HEK293 (cell line): Measurements from ENCODE around the gene GLT1D1.

Experiments used
- CTCF ChIA-PET: fragments of 350-600 bp; formaldehyde crosslinking; extraction: SDS; loops from one replicate; lab custom pipeline; 2021; ENCODE audit warnings: antibody characterized with exemption; lab: Yijun Ruan, JAX
- POLR2A ChIA-PET: fragments of 300-600 bp; formaldehyde crosslinking; extraction: SDS; loops from one replicate; lab custom pipeline; 2020; ENCODE audit warnings: antibody characterized with exemption, inconsistent platforms; lab: Yijun Ruan, JAX
- H3K27ac ChIP-seq: fragments of 200-500 bp; sonication (Bioruptor generic); 2 replicates; pipeline ENCODE4 v1.5.1; 2014; ENCODE audit warnings: low read depth, low read length, control low read depth, inconsistent platforms; ENCODE audit errors: extremely low read depth
- H3K36me3 ChIP-seq, 2 experiments: fragments of 200-500 bp in 1 of 2; sonication (Bioruptor generic) in 1 of 2; 1 replicate in 1 of 2; 2 replicates in 1 of 2; pipeline ENCODE4 v1.5.1; 2014 to 2017; ENCODE audit warnings: inconsistent platforms in 2 of 2, low read length in 2 of 2; ENCODE audit not compliant: control insufficient read depth in 2 of 2, insufficient read depth in 1 of 2
- H3K4me1 ChIP-seq: fragments of 200-500 bp; sonication (Bioruptor generic); 2 replicates; pipeline ENCODE4 v1.5.1; 2014; ENCODE audit warnings: mild to moderate bottlenecking, low read length, inconsistent platforms; ENCODE audit not compliant: control insufficient read depth, insufficient read depth
- H3K4me3 ChIP-seq: 2 replicates; pipeline ENCODE4 v1.5.1; 2011; ENCODE audit warnings: low read depth, mild to moderate bottlenecking, control low read depth, low read length, moderate library complexity
- H3K9me3 ChIP-seq: fragments of 200-500 bp; sonication (Bioruptor generic); 2 replicates; pipeline ENCODE4 v1.5.1; 2014; ENCODE audit warnings: low read depth, low read length, inconsistent platforms; ENCODE audit not compliant: control insufficient read depth, insufficient read depth
- HOXD13 ChIP-seq: sonication (generic); formaldehyde crosslinking; IDR thresholded peaks from 2 replicates; pipeline ENCODE4 v1.8.0; 2022; ENCODE audit warnings: missing genetic modification reagents, borderline replicate concordance
- MEIS1 ChIP-seq: sonication (generic); formaldehyde crosslinking; IDR thresholded peaks from 2 replicates; pipeline ENCODE4 v1.8.1; 2022; ENCODE audit warnings: missing genetic modification reagents, mild to moderate bottlenecking, borderline replicate concordance
- SETDB1 ChIP-seq: IDR thresholded peaks from one replicate; pipeline ENCODE4 v1.6.1; 2017; ENCODE audit warnings: mild to moderate bottlenecking, low read length, moderate library complexity, mixed read lengths; ENCODE audit not compliant: insufficient read length
- ZFHX2 ChIP-seq: fragments of 450-650 bp; formaldehyde crosslinking; conservative IDR thresholded peaks from 2 replicates; pipeline ENCODE4 v1.5.1; 2016; ENCODE audit warnings: missing biosample characterization, missing genetic modification characterization
- ZFP69B ChIP-seq: fragments of 450-650 bp; formaldehyde crosslinking; IDR thresholded peaks from 2 replicates; pipeline ENCODE4 v1.5.1; 2016; ENCODE audit warnings: missing biosample characterization, missing genetic modification characterization
- ZNF121 ChIP-seq: fragments of 450-650 bp; formaldehyde crosslinking; IDR thresholded peaks from 2 replicates; pipeline ENCODE4 v1.5.1; 2016; ENCODE audit warnings: missing biosample characterization, missing genetic modification characterization
- ZNF138 ChIP-seq: fragments of 450-650 bp; formaldehyde crosslinking; IDR thresholded peaks from 2 replicates; pipeline ENCODE4 v1.5.1; 2016; ENCODE audit warnings: missing biosample characterization, missing genetic modification characterization, borderline replicate concordance
- ZNF324 ChIP-seq: fragments of 450-650 bp; formaldehyde crosslinking; IDR thresholded peaks from 2 replicates; pipeline ENCODE4 v1.5.1; 2016; ENCODE audit warnings: missing biosample characterization, missing genetic modification characterization
- ZNF48 ChIP-seq: fragments of 450-650 bp; formaldehyde crosslinking; IDR thresholded peaks from 2 replicates; pipeline ENCODE4 v1.5.1; 2016; ENCODE audit warnings: missing biosample characterization, missing genetic modification characterization
- ZNF514 ChIP-seq: fragments of 450-650 bp; formaldehyde crosslinking; IDR thresholded peaks from 2 replicates; pipeline ENCODE4 v1.5.1; 2016; ENCODE audit warnings: missing biosample characterization, missing genetic modification characterization
- ZNF561 ChIP-seq: fragments of 450-650 bp; IDR thresholded peaks from 2 replicates; pipeline ENCODE4 v1.5.1; 2018; ENCODE audit warnings: missing biosample characterization, missing genetic modification characterization, borderline replicate concordance
- ZNF654 ChIP-seq: fragments of 450-650 bp; formaldehyde crosslinking; IDR thresholded peaks from 2 replicates; pipeline ENCODE4 v1.5.1; 2016; ENCODE audit warnings: low read depth, missing biosample characterization, missing genetic modification characterization
- ZNF747 ChIP-seq: fragments of 450-650 bp; formaldehyde crosslinking; IDR thresholded peaks from 2 replicates; pipeline ENCODE4 v1.5.1; 2016; ENCODE audit warnings: missing biosample characterization, missing genetic modification characterization
- ZNF791 ChIP-seq: fragments of 450-650 bp; formaldehyde crosslinking; IDR thresholded peaks from 2 replicates; pipeline ENCODE4 v1.5.1; 2016; ENCODE audit warnings: missing biosample characterization, missing genetic modification characterization
- ZNF792 ChIP-seq: fragments of 450-650 bp; formaldehyde crosslinking; IDR thresholded peaks from 2 replicates; pipeline ENCODE4 v1.5.1; 2016; ENCODE audit warnings: missing biosample characterization, missing genetic modification characterization
- ZNF837 ChIP-seq: fragments of 450-650 bp; formaldehyde crosslinking; IDR thresholded peaks from 2 replicates; pipeline ENCODE4 v1.5.1; 2016; ENCODE audit warnings: missing biosample characterization, missing genetic modification characterization
- TF ChIP-seq, protein P1 (sequence below): fragments of 450-650 bp; formaldehyde crosslinking; IDR thresholded peaks from 2 replicates; pipeline ENCODE4 v1.5.1; 2016; ENCODE audit warnings: missing biosample characterization, missing genetic modification characterization
- TF ChIP-seq, protein P2 (sequence below): fragments of 450-650 bp; formaldehyde crosslinking; IDR thresholded peaks from 2 replicates; pipeline ENCODE4 v1.5.1; 2016; ENCODE audit warnings: missing biosample characterization, missing genetic modification characterization
- TF ChIP-seq, protein P3 (sequence below): fragments of 450-650 bp; formaldehyde crosslinking; IDR thresholded peaks from 2 replicates; pipeline ENCODE4 v1.5.1; 2016; ENCODE audit warnings: missing biosample characterization, missing genetic modification characterization, borderline replicate concordance
- TF ChIP-seq, protein P4 (sequence below): fragments of 450-650 bp; formaldehyde crosslinking; IDR thresholded peaks from 2 replicates; pipeline ENCODE4 v1.5.1; 2017; ENCODE audit warnings: missing biosample characterization, missing genetic modification characterization
- TF ChIP-seq, protein P5 (sequence below): fragments of 450-650 bp; formaldehyde crosslinking; IDR thresholded peaks from 2 replicates; pipeline ENCODE4 v1.5.1; 2016; ENCODE audit warnings: missing biosample characterization, missing genetic modification characterization
- TF ChIP-seq, protein P6 (sequence below): fragments of 450-650 bp; formaldehyde crosslinking; IDR thresholded peaks from 2 replicates; pipeline ENCODE4 v1.5.1; 2016; ENCODE audit warnings: missing biosample characterization, missing genetic modification characterization
- TF ChIP-seq, protein P7 (sequence below): fragments of 450-650 bp; formaldehyde crosslinking; IDR thresholded peaks from 2 replicates; pipeline ENCODE4 v1.5.1; 2017; ENCODE audit warnings: missing biosample characterization, missing genetic modification characterization

The GLT1D1 gene

DNA sequence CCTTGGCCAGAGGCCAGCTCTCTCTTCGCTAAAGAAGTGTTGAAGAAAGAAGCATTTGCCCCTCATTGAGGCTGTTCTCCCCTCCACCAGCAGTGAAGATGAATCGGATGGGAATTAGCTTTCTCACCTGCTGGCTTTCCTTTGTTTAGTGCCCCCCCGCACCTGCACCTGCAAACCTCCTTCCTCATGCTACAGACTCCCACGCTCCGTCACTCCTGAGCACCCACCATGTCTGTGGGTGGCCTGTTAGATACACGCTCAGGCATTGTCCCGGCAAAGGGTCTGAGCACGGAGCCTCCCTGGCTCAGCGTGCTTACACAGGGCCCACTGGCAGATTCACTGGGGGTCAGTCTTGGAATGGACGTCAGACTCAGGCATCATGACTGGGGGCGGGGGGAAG is 121.6 kb downstream of the GLT1D1 start:
- POLR2A ChIA-PET, result no interaction called here
- TF ChIP-seq ZNF48 (tag by site-specific recombination) (no peak), ZNF792 (tag by site-specific recombination) (no peak), ZNF561 (no peak), ZFHX2 (tag by site-specific recombination) (no peak), ZNF747 (no peak), ZNF654 (tag by site-specific recombination) (no peak), ZNF514 (tag by site-specific recombination) (no peak), SETDB1 (no peak), ZNF138 (tag by site-specific recombination) (no peak), HOXD13 (CRISPR knock-in tag) (no peak)
- TF ChIP-seq, protein P1, sequence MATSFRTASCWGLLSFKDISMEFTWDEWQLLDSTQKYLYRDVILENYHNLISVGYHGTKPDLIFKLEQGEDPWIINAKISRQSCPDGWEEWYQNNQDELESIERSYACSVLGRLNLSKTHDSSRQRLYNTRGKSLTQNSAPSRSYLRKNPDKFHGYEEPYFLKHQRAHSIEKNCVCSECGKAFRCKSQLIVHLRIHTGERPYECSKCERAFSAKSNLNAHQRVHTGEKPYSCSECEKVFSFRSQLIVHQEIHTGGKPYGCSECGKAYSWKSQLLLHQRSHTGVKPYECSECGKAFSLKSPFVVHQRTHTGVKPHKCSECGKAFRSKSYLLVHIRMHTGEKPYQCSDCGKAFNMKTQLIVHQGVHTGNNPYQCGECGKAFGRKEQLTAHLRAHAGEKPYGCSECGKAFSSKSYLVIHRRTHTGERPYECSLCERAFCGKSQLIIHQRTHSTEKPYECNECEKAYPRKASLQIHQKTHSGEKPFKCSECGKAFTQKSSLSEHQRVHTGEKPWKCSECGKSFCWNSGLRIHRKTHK (tag by site-specific recombination), result no peak
- TF ChIP-seq, protein P2, sequence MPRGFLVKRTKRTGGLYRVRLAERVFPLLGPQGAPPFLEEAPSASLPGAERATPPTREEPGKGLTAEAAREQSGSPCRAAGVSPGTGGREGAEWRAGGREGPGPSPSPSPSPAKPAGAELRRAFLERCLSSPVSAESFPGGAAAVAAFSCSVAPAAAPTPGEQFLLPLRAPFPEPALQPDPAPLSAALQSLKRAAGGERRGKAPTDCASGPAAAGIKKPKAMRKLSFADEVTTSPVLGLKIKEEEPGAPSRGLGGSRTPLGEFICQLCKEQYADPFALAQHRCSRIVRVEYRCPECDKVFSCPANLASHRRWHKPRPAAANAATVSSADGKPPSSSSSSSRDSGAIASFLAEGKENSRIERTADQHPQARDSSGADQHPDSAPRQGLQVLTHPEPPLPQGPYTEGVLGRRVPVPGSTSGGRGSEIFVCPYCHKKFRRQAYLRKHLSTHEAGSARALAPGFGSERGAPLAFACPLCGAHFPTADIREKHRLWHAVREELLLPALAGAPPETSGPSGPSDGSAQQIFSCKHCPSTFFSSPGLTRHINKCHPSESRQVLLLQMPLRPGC, result no peak
- TF ChIP-seq, protein P3, sequence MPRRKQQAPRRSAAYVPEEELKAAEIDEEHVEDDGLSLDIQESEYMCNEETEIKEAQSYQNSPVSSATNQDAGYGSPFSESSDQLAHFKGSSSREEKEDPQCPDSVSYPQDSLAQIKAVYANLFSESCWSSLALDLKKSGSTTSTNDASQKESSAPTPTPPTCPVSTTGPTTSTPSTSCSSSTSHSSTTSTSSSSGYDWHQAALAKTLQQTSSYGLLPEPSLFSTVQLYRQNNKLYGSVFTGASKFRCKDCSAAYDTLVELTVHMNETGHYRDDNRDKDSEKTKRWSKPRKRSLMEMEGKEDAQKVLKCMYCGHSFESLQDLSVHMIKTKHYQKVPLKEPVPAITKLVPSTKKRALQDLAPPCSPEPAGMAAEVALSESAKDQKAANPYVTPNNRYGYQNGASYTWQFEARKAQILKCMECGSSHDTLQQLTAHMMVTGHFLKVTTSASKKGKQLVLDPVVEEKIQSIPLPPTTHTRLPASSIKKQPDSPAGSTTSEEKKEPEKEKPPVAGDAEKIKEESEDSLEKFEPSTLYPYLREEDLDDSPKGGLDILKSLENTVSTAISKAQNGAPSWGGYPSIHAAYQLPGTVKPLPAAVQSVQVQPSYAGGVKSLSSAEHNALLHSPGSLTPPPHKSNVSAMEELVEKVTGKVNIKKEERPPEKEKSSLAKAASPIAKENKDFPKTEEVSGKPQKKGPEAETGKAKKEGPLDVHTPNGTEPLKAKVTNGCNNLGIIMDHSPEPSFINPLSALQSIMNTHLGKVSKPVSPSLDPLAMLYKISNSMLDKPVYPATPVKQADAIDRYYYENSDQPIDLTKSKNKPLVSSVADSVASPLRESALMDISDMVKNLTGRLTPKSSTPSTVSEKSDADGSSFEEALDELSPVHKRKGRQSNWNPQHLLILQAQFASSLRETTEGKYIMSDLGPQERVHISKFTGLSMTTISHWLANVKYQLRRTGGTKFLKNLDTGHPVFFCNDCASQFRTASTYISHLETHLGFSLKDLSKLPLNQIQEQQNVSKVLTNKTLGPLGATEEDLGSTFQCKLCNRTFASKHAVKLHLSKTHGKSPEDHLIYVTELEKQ (tag by site-specific recombination), result no peak
- TF ChIP-seq, all 188 proteins: peak for 0
- Histone ChIP-seq H3K36me3 (no peaks in the 10 kb centered on the region), H3K4me1 (no peaks in the 10 kb centered on the region), H3K27ac (no peak overlapping the region), H3K9me3 (no peaks in the 10 kb centered on the region), H3K4me3 (no peak overlapping the region)
- CTCF ChIA-PET, result interaction anchor here (0.6 kb wide), 1 partner anchor 150 kb away, joined by 3 read pairs; no protein-coding TSS in a partner anchor

DNA sequence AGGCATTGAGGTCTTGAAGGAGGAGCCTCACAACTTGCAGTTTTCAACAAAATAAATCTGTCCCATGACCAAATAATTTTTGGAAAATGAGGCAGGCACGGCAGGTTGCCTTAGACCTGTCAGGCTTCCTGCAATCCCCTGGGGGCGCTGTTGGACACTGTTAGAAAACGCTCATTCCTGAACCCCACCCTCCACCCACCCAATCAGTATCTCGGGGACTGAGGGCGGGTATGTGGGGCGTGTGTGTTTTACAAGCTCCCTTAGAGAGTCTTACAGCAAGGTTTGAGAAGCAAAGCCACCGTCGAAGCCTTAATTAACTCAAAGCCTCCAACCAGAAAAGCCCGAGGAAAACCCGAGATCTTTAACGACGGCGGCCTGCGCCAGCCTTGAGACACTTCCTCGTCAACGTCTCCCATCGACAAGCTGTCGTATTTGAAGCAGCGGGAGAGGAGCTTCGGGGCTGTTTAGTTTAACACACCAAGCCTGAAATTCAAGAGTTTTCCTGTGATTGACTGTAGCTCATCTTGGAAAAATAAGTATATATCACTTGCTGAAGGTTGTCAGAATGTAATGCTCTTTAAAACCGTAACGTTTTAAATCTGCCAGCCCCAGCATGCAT is 123.0 kb downstream of the GLT1D1 start:
- Histone ChIP-seq H3K36me3 (no peaks in the 10 kb centered on the region), H3K4me3 (no peak overlapping the region), H3K9me3 (no peaks in the 10 kb centered on the region), H3K4me1 (no peaks in the 10 kb centered on the region), H3K27ac (no peak overlapping the region)
- CTCF ChIA-PET, result interaction anchor here (0.7 to 1.4 kb wide), 4 partner anchors 9 to 11 kb away, joined by 3 to 4 read pairs (median 3); no protein-coding TSS in a partner anchor
- POLR2A ChIA-PET, result no interaction called here
- TF ChIP-seq ZNF791, result no peak
- no peak for TF ChIP-seq ZNF121
- TF ChIP-seq, protein P4, sequence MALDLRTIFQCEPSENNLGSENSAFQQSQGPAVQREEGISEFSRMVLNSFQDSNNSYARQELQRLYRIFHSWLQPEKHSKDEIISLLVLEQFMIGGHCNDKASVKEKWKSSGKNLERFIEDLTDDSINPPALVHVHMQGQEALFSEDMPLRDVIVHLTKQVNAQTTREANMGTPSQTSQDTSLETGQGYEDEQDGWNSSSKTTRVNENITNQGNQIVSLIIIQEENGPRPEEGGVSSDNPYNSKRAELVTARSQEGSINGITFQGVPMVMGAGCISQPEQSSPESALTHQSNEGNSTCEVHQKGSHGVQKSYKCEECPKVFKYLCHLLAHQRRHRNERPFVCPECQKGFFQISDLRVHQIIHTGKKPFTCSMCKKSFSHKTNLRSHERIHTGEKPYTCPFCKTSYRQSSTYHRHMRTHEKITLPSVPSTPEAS, result no peak
- TF ChIP-seq ZNF837, result no peak
- TF ChIP-seq ZNF324, result no peak
- TF ChIP-seq ZFP69B (tag by site-specific recombination), result no peak
- TF ChIP-seq, protein P5, sequence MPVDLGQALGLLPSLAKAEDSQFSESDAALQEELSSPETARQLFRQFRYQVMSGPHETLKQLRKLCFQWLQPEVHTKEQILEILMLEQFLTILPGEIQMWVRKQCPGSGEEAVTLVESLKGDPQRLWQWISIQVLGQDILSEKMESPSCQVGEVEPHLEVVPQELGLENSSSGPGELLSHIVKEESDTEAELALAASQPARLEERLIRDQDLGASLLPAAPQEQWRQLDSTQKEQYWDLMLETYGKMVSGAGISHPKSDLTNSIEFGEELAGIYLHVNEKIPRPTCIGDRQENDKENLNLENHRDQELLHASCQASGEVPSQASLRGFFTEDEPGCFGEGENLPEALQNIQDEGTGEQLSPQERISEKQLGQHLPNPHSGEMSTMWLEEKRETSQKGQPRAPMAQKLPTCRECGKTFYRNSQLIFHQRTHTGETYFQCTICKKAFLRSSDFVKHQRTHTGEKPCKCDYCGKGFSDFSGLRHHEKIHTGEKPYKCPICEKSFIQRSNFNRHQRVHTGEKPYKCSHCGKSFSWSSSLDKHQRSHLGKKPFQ (tag by site-specific recombination), result no peak
- no peak for TF ChIP-seq MEIS1 (CRISPR knock-in tag)
- TF ChIP-seq, protein P6, sequence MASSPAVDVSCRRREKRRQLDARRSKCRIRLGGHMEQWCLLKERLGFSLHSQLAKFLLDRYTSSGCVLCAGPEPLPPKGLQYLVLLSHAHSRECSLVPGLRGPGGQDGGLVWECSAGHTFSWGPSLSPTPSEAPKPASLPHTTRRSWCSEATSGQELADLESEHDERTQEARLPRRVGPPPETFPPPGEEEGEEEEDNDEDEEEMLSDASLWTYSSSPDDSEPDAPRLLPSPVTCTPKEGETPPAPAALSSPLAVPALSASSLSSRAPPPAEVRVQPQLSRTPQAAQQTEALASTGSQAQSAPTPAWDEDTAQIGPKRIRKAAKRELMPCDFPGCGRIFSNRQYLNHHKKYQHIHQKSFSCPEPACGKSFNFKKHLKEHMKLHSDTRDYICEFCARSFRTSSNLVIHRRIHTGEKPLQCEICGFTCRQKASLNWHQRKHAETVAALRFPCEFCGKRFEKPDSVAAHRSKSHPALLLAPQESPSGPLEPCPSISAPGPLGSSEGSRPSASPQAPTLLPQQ (tag by site-specific recombination), result no peak
- TF ChIP-seq, protein P7, sequence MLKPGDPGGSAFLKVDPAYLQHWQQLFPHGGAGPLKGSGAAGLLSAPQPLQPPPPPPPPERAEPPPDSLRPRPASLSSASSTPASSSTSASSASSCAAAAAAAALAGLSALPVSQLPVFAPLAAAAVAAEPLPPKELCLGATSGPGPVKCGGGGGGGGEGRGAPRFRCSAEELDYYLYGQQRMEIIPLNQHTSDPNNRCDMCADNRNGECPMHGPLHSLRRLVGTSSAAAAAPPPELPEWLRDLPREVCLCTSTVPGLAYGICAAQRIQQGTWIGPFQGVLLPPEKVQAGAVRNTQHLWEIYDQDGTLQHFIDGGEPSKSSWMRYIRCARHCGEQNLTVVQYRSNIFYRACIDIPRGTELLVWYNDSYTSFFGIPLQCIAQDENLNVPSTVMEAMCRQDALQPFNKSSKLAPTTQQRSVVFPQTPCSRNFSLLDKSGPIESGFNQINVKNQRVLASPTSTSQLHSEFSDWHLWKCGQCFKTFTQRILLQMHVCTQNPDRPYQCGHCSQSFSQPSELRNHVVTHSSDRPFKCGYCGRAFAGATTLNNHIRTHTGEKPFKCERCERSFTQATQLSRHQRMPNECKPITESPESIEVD, result no peak
